H1 (cell line): Measurements from ENCODE around the gene C18orf63. TPM values are rescaled to one million over a fixed set of nuclear protein-coding genes. Genes with fewer than 3 reads are reported as not detected.

Experiments used
- CHD7 ChIP-seq: fragments of 300-600 bp; sonication (generic); IDR thresholded peaks from 2 replicates; pipeline ENCODE4 v1.7.1; 2012; ENCODE audit warnings: low read length, moderate library complexity, mild to moderate bottlenecking, inconsistent platforms; ENCODE audit not compliant: insufficient replicate concordance
- EZH2 ChIP-seq: fragments of 200-600 bp; sonication (generic); IDR thresholded peaks from 2 replicates; pipeline ENCODE4 v1.7.1; 2012; ENCODE audit warnings: low read depth, mild to moderate bottlenecking, moderate library complexity, low read length, inconsistent platforms; ENCODE audit not compliant: severe bottlenecking
- GTF2F1 ChIP-seq: IDR thresholded peaks from 2 replicates; pipeline ENCODE4 v1.6.1; 2012; ENCODE audit warnings: low read depth, low read length, improper control_type of control experiment, borderline replicate concordance
- KDM5A ChIP-seq: fragments of 200-600 bp; IDR thresholded peaks from 2 replicates; pipeline ENCODE4 v1.7.1; 2012; ENCODE audit warnings: mild to moderate bottlenecking, low read length, inconsistent platforms, mixed read lengths
- POLR2AphosphoS5 ChIP-seq: IDR thresholded peaks from 2 replicates; pipeline ENCODE4 v1.6.1; 2011; ENCODE audit warnings: low read depth, low read length
- SAP30 ChIP-seq: fragments of 300-600 bp; sonication (generic); IDR thresholded peaks from 2 replicates; pipeline ENCODE4 v1.7.1; 2012; ENCODE audit warnings: low read length, moderate library complexity, mild to moderate bottlenecking, inconsistent platforms; ENCODE audit not compliant: insufficient read depth, insufficient replicate concordance
- SUZ12 ChIP-seq: fragments of 200-600 bp; sonication (generic); IDR thresholded peaks from 2 replicates; pipeline ENCODE4 v1.6.1; 2012; ENCODE audit warnings: mild to moderate bottlenecking, inconsistent platforms, low read length, moderate library complexity, mixed read lengths
- YY1 ChIP-seq: IDR thresholded peaks from 2 replicates; pipeline ENCODE4 v1.6.1; 2011; ENCODE audit warnings: low read depth, mild to moderate bottlenecking, low read length
- polyA plus RNA-seq, 7 experiments: library from polyadenylated mRNA; depleted of rRNA in 3 of 7; stranded (reverse) in 5 of 7; unstranded in 2 of 7; fragments of >200 nt in 5 of 7; fragments of 200-250 nt in 2 of 7; gene quantifications; 1 replicate in 5 of 7; 2 replicates in 1 of 7; 4 replicates in 1 of 7; pipeline versions ENCODE4 v1.2.1 to v1.2.3, GENCODE V29; 2011 to 2013; ENCODE audit warnings: missing spikeins in 2 of 7, mixed read lengths in 2 of 7
- total RNA-seq: library from RNA; stranded (reverse); fragmentation: NEBNext Ultra II Directional; extraction: Animal tissue kit (Norgen Biotek cat#: 25700); gene quantifications from 2 replicates; pipeline ENCODE4 v1.2.1, GENCODE V29; 2021

C18orf63 gene
- total and polyA plus RNA-seq, 2 of the 8 experiments (the other 6 are each of a cell fraction or from before 2014, with no cell fraction given) = not detected

GRCh38 chr18:74400813-74401212 is 85.2 kb downstream of the C18orf63 start (continued):
- TF ChIP-seq CHD7 (no peak), POLR2AphosphoS5 (no peak), YY1 (no peak), SUZ12 (no peak), SAP30 (no peak), GTF2F1 (no peak), EZH2 (no peak), KDM5A (no peak)
